Measurements from ENCODE around the gene ADAMTS14.
A peak's percentile ranks its signal among the peaks of the same experiment; 100 is the strongest.
"Not testable (repeated sequence)": the region's sequence is repeated elsewhere in the genome, so short reads cannot be mapped to it uniquely, and the experiment has no call there.

Gene ADAMTS14

GRCh38 chr10:70752571-70752970 is 80.3 kb downstream of the ADAMTS14 start:
- DNase-seq (ENCODE audit: low read depth in 2 of 2), result no peak

DNA sequence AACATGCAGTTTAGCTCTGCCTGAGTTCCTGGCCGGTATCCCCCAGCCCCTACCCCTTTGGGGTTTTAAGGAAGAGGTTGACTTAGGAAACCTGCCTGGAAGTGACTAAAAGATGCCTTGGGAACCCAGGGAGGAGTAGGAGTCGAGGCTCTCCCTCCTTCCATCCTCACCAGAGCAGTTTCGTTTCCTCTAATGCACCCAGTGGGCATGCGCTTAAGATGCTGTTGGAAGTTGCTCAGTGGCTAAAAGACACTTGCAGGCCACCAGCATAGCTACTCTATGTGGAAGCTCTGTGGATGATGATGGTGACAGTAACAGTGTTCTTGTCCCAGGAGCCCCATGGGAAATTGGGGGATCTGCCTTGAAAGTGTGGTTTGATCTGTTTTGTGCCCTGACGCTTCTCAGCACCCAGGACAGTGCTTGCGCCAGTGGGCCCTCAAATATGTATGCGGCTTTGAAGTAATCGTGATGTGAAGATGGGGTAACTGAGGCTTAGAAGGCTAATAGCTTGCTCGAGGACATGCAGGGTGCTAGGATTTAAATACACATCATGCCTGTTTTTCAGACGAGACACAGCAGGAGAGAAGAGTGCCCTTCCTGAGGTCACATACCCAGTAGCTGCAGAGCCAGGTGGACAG is 80.8 kb downstream of the ADAMTS14 start:
- no peak for DNase-seq (ENCODE audit: low read depth in 2 of 2)

GRCh38 chr10:70753841-70754621 is 81.7 kb downstream of the ADAMTS14 start:
- no peak for DNase-seq (ENCODE audit: low read depth in 2 of 2)

DNA sequence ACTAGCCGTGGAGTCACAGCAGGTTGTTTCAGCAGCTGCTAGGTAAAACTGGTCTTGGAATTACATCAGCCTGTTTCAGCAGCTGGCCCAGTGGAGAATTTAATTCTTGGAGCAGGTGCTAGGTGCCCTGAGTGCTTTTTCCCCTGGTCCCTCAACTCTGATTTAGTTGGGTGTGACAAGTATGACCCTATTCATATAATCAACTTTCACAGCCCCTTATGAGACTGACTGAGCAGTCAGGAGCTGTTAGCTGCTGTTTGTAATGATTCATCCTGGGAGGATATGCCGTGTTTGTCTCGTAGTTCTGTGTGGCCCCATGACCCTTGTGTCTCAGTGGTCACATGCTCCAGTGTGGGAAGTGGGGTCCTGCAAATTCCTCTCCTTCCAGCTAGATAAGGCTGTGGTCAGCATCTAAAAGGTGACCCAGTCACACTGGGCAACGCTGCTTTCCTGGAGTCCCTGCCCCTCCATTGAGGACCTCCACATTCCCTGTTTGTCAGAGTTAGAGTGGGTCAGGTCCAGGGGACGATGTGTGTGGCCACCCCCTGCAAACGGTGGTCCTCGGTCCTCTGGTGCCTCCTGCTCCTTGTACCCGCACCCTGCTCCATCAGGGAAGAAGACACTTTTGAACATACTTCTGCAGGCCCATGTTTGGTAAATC is 84.5 kb downstream of the ADAMTS14 start:
- no peak for DNase-seq (ENCODE audit: low read depth in 2 of 2)

DNA sequence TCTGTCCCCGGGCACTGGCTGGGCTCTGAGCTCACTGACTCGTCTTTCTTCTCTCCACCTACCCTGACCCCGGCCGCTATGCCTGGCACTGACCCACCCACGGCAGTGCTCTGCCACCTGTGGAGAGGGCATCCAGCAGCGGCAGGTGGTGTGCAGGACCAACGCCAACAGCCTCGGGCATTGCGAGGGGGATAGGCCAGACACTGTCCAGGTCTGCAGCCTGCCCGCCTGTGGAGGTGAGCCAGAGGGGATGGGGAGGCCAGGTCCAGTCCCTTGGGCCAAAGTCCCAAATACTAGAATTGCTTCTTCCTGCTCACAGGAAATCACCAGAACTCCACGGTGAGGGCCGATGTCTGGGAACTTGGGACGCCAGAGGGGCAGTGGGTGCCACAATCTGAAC is 85.5 kb downstream of the ADAMTS14 start:
- DNase-seq (ENCODE audit: low read depth in 2 of 2), result no peak

GRCh38 chr10:70758757-70759514 is 86.6 kb downstream of the ADAMTS14 start:
- DNase-seq (ENCODE audit: low read depth in 2 of 2), result peak; percentile 44 to 61

DNA sequence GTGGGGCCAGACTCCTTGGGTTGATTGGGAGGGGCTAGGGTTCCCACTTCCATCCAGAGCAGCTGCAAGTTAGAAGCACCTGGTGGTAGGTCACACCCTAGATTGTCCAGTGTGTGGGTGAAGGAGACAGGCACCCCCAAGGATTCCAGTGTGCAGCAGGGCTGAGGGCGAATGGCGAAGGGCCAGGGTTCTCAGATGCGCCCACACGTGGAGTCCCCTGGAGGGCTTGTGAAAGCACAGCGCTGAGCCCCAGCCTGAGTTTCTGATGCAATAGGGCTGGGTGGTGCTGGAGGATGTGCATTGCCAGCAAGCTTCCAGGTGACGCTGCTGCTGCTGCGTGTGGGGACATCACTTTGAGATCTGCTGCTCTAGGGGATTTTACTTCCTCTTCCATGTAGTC is 87.5 kb downstream of the ADAMTS14 start:
- DNase-seq (ENCODE audit: low read depth in 2 of 2), result no peak

GRCh38 chr10:70760271-70760787 is 88.0 kb downstream of the ADAMTS14 start:
- DNase-seq (ENCODE audit: low read depth in 2 of 2), result no peak

DNA sequence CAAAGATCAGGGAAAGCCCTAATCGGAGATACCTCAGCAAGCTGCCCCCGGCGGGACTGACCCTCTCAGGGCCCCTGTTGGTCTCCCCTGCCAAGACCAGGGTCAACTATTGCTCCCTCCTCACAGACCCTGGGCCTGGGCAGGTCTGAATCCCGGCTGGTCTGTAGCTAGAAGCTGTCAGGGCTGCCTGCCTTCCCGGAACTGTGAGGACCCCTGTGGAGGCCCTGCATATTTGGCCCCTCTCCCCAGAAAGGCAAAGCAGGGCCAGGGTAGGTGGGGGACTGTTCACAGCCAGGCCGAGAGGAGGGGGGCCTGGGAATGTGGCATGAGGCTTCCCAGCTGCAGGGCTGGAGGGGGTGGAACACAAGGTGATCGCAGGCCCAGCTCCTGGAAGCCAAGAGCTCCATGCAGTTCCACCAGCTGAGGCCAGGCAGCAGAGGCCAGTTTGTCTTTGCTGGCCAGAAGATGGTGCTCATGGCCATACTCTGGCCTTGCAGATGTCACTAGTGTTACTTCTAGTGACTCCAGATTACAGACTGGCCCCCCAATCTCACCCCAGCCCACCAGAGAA is 88.8 kb downstream of the ADAMTS14 start:
- DNase-seq (ENCODE audit: low read depth in 2 of 2), result no peak

- no peak for DNase-seq (ENCODE audit: low read depth in 2 of 2)
These were observed 89.5 kb downstream of the ADAMTS14 start for GRCh38 chr10:70761727-70762350.

- no peak for DNase-seq (ENCODE audit: low read depth in 2 of 2)
These were observed 90.3 kb downstream of the ADAMTS14 start for GRCh38 chr10:70762441-70763175.

DNA sequence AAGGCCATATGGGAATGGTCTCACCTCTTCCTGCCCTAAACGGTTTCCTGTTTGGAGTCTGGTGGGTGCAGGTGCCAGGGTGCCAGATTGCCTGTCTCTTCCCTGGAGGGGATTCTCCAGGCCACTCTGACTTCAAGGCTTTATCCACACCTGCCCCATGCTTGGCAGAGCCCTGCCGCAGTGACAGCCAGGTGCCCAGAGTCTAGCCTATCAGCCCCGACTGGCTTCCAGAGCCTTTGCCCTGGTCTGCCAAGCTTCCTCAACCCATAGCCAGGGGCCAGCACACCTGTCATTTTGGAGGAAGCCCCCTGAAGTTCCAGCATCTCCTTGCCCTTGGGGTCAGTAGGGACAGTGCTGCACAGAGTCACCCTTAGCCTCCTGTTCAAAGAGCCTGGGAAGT is 91.3 kb downstream of the ADAMTS14 start:
- no peak for DNase-seq (ENCODE audit: low read depth in 2 of 2)

GRCh38 chr10:70765794-70766594 is 93.7 kb downstream of the ADAMTS14 start:
- no peak for DNase-seq (ENCODE audit: low read depth in 2 of 2)

- DNase-seq (ENCODE audit: low read depth in 2 of 2), result not testable (repeated sequence)
These were observed 95.8 kb downstream of the ADAMTS14 start for GRCh38 chr10:70768026-70768685.

DNA sequence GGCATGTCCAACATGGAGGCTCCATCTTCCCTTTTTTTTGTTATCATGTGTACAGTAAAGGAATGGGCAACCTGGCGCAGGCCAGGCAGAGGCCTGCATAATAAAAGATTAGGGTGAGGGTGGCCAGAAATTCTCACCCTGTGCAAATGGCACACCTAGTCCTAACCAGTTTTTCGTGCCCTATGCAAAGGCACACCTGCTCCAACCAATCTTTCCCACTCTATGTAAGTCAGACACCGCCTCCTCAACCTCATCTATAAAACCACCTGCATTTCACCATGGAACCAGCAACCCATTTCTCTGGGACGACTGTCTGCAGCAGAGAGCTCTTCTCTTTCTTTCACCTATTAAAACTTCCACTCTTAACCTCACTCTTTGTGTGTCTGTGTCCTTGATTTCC is 96.8 kb downstream of the ADAMTS14 start:
- DNase-seq (ENCODE audit: low read depth in 2 of 2), result no peak

- DNase-seq (ENCODE audit: low read depth in 2 of 2), result no peak
These were observed 97.7 kb downstream of the ADAMTS14 start for GRCh38 chr10:70770001-70770400.

DNA sequence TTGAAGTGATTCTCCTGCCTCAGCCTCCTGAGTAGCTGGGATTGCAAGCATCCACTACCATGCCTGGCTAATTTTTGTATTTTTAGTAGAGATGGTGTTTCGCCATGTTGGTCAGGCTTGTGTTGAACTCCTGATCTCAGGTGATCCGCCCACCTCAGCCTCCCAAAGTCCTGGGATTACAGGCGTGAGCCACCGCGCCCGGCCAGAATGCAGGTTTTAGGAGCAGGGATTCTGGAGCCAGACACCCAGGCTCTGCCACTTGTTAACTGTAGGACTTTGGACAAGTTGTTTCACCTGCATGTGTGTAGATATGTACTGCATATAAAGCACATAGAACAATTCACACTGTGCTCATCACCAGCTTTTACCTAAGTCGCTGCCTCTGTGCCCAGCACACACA is 98.2 kb downstream of the ADAMTS14 start:
- not testable (repeated sequence) for DNase-seq (ENCODE audit: low read depth in 2 of 2)

- no peak for DNase-seq (ENCODE audit: low read depth in 2 of 2)
These were observed 99.2 kb downstream of the ADAMTS14 start for GRCh38 chr10:70771311-70772194.
